HG03039 (cell line): ENCODE data around the gene DLK2.
A peak's percentile ranks its signal among the peaks of the same experiment; 100 is the strongest.
"Not testable (repeated sequence)": the region's sequence is repeated elsewhere in the genome, so short reads cannot be mapped to it uniquely, and the experiment has no call there.

Experiments
- ATAC-seq: cut with Tn5 transposase; IDR thresholded peaks from one replicate; pipeline ENCODE4 v1.9.1; 2021; ENCODE audit warnings: mild to moderate bottlenecking, moderate library complexity; ENCODE audit not compliant: unreplicated experiment

The DLK2 gene

GRCh38 chr6:43428874-43429273 is 26.5 kb downstream of the DLK2 start:
- no peak for ATAC-seq

DNA sequence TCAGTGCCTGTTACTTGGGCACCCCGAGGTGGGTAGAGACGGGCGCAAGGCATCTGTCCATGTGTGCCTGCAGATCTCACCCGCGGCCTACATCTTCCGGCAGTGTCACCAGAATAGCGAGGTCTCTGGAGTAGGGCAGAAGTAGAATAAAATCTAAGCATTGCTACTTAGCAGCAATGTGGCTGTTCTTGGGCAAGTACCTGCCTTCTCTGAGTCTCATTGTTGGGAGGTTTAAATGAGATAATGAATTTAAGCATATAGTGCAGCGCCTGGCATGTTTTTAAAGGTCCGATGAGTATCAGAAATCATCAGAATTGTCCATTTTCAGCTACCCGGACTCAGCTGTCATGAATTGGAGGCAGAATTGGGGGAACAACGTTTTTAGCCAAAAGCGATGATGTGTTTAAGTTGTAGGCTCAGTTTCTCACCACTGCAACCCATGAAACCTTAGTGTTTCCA is 27.2 kb downstream of the DLK2 start:
- no peak for ATAC-seq

- peak; percentile 90 for ATAC-seq
These were observed 27.8 kb downstream of the DLK2 start, which contains the start of gene ABCC10 for GRCh38 chr6:43427406-43428111. ABCC10 (plus strand) TSS chr6:43427541; CDS start chr6:43427979, 438 bp downstream.

DNA sequence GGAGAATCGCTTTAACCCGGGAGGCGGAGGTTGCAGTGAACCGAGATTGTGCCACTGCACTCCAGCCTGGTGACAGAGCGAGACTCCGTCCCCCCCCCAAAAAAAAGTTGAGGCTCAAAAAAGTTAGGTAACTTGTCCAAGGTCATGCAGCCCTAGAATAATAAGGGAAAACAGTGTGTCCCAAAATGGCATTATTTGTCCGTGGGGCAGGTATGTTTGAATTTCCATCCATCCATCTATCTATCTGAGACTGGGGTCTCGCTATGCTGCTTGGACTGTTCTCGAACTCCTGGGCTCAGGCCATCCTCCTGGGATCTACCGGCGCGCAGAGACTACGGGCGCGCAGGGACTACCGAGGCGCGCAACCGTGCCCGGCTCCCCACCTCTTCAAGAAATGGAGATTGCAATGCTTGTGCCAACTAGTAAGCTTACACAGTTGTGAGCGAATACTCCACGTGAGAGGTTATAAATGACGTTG is 28.4 kb downstream of the DLK2 start:
- ATAC-seq: peak; percentile 6

DNA sequence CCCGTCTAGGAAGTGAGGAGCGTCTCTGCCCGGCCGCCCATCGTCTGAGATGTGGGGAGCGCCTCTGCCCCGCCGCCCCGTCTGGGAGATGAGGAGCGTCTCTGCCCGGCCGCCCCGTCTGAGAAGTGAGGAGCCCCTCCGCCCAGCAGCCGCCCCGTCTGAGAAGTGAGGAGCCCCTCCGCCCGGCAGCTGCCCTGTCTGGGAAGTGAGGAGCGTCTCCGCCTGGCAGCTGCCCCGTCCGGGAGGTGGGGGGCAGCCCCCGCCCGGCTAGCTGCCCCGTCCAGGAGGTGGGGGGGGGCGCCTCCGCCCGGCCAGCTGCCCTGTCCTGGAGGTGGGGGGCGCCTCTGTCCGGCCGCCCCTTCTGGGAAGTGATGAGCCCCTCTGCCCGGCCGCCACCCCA is 30.3 kb downstream of the DLK2 start:
- not testable (repeated sequence) for ATAC-seq

GRCh38 chr6:43421831-43422230 is 33.5 kb downstream of the DLK2 start:
- no peak for ATAC-seq

- no peak for ATAC-seq
These were observed 35.2 kb downstream of the DLK2 start for GRCh38 chr6:43420012-43420709.

- ATAC-seq: no peak
These were observed 38.4 kb downstream of the DLK2 start for GRCh38 chr6:43416935-43417334.

- ATAC-seq: not testable (repeated sequence)
These were observed 40.1 kb downstream of the DLK2 start for GRCh38 chr6:43415275-43415674.

DNA sequence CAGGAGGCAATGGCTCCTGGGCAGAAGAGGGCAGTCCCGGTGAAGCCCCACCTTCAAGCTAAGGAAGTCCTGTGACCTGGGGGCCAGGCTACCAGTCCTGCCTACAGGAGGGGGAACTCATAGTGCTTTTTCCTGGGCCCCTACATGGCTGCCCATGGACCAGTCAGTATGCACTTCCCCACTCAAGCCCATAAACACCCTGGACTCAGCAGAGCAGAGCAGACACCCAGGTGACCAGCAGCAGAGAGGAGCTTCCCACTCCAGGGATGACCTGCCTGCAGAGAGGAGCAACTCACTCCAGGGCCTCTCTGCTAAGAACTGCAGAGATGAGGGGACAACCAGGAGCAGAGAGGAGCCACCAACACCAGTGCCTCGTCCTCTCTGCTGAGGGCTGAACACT is 42.3 kb downstream of the DLK2 start:
- no peak for ATAC-seq

- ATAC-seq: no peak
These were observed 42.8 kb downstream of the DLK2 start for GRCh38 chr6:43412541-43412940.

DNA sequence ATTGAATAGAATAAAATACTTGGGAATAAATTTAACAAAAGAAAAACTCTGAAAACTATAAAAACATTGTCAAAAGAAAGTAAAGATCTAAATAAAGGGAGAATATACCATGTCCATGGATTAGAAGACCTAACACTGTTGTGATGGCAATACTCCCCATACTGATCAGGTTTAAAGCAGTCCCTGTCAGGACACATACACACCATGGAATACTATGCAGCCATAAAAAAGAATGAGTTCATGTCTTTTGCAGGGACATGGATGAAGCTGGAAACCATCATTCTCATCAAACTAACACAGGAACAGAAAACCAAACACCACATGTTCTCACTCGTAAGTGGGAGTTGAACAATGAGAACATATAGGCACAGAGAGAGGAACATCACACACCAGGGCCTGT is 44.6 kb downstream of the DLK2 start:
- ATAC-seq: not testable (repeated sequence)

DNA sequence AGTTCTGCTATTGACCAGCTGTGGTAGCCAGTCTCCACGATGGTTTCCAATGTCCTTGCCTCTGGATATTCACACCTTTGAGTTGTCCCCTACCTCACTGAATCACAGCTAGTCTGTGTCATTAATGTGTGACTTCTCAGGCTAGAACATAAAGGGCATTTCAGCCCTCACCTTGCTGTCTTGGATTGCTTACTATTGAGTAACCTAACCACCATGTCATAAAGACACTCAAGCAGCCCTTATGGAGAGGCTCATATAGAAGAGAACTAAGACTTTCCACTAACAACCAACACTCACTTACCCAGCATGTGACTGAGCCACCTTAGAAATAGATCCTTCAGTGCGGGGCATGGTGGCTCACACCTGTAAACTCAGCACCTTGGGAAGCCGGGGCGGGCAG is 47.1 kb downstream of the DLK2 start:
- ATAC-seq: no peak

- no peak for ATAC-seq
These were observed 48.1 kb downstream of the DLK2 start for GRCh38 chr6:43407296-43407695.

DNA sequence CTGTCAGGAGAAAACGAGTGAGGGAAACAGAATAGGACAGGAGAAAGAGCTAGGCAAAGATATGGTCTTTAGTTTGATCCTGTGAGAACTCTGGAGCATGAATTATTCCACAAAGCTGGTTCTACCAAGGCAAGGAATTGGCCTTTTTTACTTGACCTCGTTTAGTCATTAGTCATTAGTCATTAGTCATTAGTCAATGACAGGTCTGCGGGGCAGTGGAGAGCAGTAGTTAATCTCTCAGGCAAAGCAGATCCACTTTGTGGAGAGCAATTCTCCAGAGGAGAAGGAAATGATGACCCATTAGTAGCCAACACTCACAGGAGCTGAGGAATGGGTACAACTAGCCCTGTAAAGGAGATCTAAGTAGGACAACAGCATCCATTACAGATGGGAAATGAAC is 50.0 kb downstream of the DLK2 start:
- no peak for ATAC-seq

GRCh38 chr6:43402820-43403219 is 52.5 kb downstream of the DLK2 start:
- ATAC-seq: no peak

GRCh38 chr6:43401730-43402129 is 53.6 kb downstream of the DLK2 start:
- no peak for ATAC-seq
